Breast epithelium (tissue), 4 donors: Measurements from ENCODE around the gene RPL14. TPM values are rescaled to one million over a fixed set of nuclear protein-coding genes. Genes with fewer than 3 reads are reported as not detected.

Source experiments
- DNase-seq, 2 donors: peaks; one replicate each; pipeline ENCODE4 v3.0.0-alpha.2; 2019; ENCODE audit warnings: low spot score in 2 of 2
- H3K27ac ChIP-seq, 2 donors: fragments of 200-600 bp; sonication (generic) in 1 of 2; one replicate each; pipeline ENCODE4 v1.5.1; 2016 to 2019; ENCODE audit warnings: mild to moderate bottlenecking in 1 of 2
- H3K27me3 ChIP-seq, 2 donors: fragments of 200-600 bp; sonication (generic) in 1 of 2; one replicate each; pipeline versions ENCODE4 v1.5.1 to v1.6.0; 2017 to 2019; ENCODE audit warnings: control low read depth in 1 of 2, mild to moderate bottlenecking in 1 of 2
- H3K36me3 ChIP-seq: fragments of 200-600 bp; one replicate; pipeline ENCODE4 v1.5.1; 2019
- H3K4me1 ChIP-seq, 2 donors: fragments of 200-600 bp; sonication (generic); one replicate each; pipeline ENCODE4 v1.5.1; 2016 to 2019; ENCODE audit warnings: control low read depth in 1 of 2
- H3K4me3 ChIP-seq, 3 donors: fragments of 200-600 bp; sonication (generic); 1 replicate in 2 of 3; 2 replicates in 1 of 3; pipeline ENCODE4 v1.5.1; 2016 to 2019; ENCODE audit warnings: mild to moderate bottlenecking in 3 of 3, moderate library complexity in 2 of 3
- H3K9me3 ChIP-seq, 2 donors: fragments of 200-600 bp; sonication (generic) in 1 of 2; one replicate each; pipeline ENCODE4 v1.5.1; 2016 to 2019; ENCODE audit warnings: control low read depth in 1 of 2
- POLR2A ChIP-seq: fragments of 450-650 bp; IDR thresholded peaks from one replicate; pipeline ENCODE4 v1.6.1; 2016; ENCODE audit warnings: antibody characterized with exemption, mild to moderate bottlenecking, moderate library complexity
- POLR2AphosphoS5 ChIP-seq, 3 donors: sonication (generic); formaldehyde crosslinking; IDR thresholded peaks; one replicate each; pipeline ENCODE4 v1.6.1; 2017; ENCODE audit warnings: antibody characterized with exemption in 3 of 3
- intact Hi-C: fragments of 100-400 bp; cut with DNase I; formaldehyde crosslinking; loops from one replicate; pipeline ENCODE4 v1.15.1; 2023; ENCODE audit warnings: low total_unique reads
- total RNA-seq, 3 donors: library from RNA; depleted of rRNA; stranded (reverse); fragments of >200 nt; gene quantifications; one replicate each; pipeline ENCODE4 v1.1.0, GENCODE V29; 2016
- TF ChIP-seq, protein P1 (sequence below), 3 donors: fragments of 450-650 bp; IDR thresholded peaks; one replicate each; pipeline ENCODE4 v1.5.1; 2016 to 2017; ENCODE audit warnings: antibody characterized with exemption in 3 of 3, mild to moderate bottlenecking in 3 of 3, moderate library complexity in 3 of 3

The RPL14 gene
- total RNA-seq, 3 donors from 2014 or later: 369 to 547 (median 461) TPM

DNA sequence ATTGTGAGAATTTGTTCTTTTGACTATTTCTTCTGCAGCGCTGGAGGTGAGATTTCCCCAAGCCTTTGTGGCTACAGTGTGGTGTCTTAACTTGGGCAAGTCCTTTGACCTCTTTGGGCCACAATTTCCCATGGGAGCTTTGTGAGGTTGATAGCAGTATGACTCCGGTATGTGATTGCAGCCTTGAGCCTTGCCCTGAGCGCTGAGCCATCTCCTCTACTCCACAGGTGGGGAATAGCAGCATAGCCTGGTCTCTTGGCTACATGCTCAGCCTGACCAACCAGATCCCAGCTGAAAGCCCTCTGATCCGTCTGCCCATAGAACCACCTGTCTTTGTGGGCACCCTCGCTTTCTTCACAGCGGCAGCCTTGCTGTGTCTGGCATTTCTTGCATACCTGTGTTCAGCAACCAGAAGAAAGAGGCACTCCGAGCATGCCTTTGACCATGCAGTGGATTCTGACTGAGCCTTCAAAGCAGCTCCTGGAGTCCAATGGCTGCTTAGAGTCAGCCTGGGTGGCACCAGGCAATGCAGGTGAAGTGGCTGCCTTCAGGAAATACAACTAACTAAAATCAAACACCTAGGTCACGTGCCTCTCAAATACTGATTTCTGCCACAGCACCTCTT lies 30.0 kb upstream of the RPL14 start:
- H3K27me3 ChIP-seq: no peaks in the 10 kb centered on the region
- H3K4me3 ChIP-seq: no peak overlapping the region
- intact Hi-C loops: no loop called here
- no peaks in the 10 kb centered on the region for H3K4me1 ChIP-seq
- H3K36me3 ChIP-seq: no peaks in the 10 kb centered on the region
- DNase-seq: no peak
- TF ChIP-seq POLR2A (no peak), POLR2AphosphoS5 (IDR thresholded peaks at IDR 0.05) (no peak)
- TF ChIP-seq, protein P1, sequence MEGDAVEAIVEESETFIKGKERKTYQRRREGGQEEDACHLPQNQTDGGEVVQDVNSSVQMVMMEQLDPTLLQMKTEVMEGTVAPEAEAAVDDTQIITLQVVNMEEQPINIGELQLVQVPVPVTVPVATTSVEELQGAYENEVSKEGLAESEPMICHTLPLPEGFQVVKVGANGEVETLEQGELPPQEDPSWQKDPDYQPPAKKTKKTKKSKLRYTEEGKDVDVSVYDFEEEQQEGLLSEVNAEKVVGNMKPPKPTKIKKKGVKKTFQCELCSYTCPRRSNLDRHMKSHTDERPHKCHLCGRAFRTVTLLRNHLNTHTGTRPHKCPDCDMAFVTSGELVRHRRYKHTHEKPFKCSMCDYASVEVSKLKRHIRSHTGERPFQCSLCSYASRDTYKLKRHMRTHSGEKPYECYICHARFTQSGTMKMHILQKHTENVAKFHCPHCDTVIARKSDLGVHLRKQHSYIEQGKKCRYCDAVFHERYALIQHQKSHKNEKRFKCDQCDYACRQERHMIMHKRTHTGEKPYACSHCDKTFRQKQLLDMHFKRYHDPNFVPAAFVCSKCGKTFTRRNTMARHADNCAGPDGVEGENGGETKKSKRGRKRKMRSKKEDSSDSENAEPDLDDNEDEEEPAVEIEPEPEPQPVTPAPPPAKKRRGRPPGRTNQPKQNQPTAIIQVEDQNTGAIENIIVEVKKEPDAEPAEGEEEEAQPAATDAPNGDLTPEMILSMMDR (IDR thresholded peaks at IDR 0.05): no peak
- H3K9me3 ChIP-seq: no peaks in the 10 kb centered on the region
- H3K27ac ChIP-seq: no peak overlapping the region

DNA sequence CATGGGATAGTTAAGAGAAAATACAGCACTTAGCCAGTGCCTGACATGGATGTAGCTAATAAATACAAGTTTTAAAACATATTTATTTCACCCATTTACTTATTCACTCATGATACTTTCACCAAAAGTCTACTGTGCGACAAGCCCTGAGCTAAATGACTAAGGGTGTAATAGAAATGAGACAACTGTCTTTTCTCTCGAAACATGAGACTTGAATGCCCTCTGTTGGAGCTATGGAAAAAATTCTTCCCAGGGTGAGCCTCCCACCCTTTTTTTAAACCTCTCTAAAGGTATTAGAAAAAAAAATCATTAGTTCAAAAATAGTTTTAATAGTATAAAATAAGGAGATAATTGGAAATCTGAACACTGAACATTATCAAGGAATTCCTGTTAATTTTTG lies 24.3 kb upstream of the RPL14 start:
- Histone ChIP-seq H3K27ac (no peak overlapping the region), H3K9me3 (no peaks in the 10 kb centered on the region), H3K4me3 (no peak overlapping the region), H3K27me3 (no peaks in the 10 kb centered on the region), H3K36me3 (no peaks in the 10 kb centered on the region), H3K4me1 (no peaks in the 10 kb centered on the region)
- TF ChIP-seq, protein P1 (IDR thresholded peaks at IDR 0.05): no peak
- TF ChIP-seq POLR2AphosphoS5 (IDR thresholded peaks at IDR 0.05) (no peak), POLR2A (no peak)
- DNase-seq: no peak
- intact Hi-C loops: no loop called here

DNA sequence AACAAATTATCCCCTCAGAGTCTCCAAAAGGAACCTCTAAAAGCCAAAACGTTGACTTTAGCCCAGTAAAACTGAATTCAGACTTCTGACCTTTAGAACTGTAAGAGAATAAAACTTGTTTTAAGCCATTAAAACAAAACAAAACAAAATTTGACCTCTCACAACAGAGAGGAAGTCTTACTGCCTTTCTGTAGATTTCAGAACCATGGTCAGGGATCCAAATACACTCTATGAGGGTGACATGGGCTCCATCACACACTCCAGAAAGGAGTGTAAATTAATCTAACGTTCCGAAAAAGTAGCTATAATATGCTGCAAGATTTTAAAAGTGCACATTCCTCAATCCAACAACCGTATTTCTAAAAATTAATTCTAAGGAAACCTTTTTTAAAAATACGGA lies 19.2 kb upstream of the RPL14 start:
- no peak overlapping the region for H3K4me3 ChIP-seq
- TF ChIP-seq POLR2A: no peak
- no peak for TF ChIP-seq POLR2AphosphoS5 (IDR thresholded peaks at IDR 0.05)
- TF ChIP-seq, protein P1 (IDR thresholded peaks at IDR 0.05): no peak
- H3K27me3 ChIP-seq: no peaks in the 10 kb centered on the region
- no peaks in the 10 kb centered on the region for H3K36me3 ChIP-seq
- intact Hi-C loops: no loop called here
- no peak overlapping the region for H3K27ac ChIP-seq
- DNase-seq: no peak
- no peaks in the 10 kb centered on the region for H3K9me3 ChIP-seq
- H3K4me1 ChIP-seq: no peaks in the 10 kb centered on the region

DNA sequence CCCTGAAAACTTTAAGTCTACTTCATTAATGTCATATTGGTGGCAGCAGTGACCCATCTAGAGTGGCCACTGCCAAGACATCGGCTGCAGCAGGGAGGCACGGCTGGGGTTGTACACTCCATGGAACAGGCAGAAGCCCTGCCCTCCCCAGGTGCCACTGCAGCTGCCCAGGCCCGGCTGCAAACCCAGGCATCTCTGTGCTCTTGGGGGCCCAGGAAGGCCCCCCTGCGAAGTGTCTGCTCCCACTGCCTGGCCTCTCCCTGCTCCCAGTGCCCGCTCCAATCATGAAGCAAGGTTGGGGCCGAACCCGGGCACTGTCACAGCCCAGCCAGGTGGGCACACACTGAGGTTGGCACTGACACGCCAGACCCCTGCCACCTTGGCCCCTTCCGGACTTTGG lies 12.1 kb upstream of the RPL14 start:
- TF ChIP-seq POLR2AphosphoS5 (IDR thresholded peaks at IDR 0.05): no peak
- no peak for TF ChIP-seq POLR2A
- TF ChIP-seq, protein P1 (IDR thresholded peaks at IDR 0.05): no peak
- Histone ChIP-seq H3K4me3 (no peak overlapping the region), H3K27ac (no peak overlapping the region), H3K4me1 (no peaks in the 10 kb centered on the region), H3K27me3 (no peaks in the 10 kb centered on the region), H3K36me3 (no peaks in the 10 kb centered on the region), H3K9me3 (no peaks in the 10 kb centered on the region)
- no peak for DNase-seq
- intact Hi-C loops: no loop called here

DNA sequence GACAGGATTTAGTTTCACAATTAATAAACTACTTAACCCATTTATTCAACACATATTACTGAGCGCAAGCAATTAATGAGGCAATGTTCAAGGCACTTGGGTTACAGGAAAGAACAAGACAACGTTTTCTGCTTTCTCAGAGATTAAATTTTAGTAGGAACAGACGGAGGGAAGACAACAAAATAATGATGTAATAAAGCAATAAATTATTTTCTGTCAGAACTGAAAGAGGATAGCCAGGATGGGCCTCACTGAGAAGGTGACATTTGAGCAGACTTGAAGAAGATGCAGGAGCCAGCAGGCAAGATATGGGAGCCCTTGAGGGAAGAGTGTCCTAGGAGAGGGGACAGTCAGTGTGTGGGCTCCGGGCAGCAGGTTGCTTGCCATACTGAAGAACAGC lies 11.3 kb upstream of the RPL14 start:
- DNase-seq: no peak
- intact Hi-C loops: no loop called here
- H3K4me3 ChIP-seq: no peak overlapping the region
- H3K9me3 ChIP-seq: no peaks in the 10 kb centered on the region
- TF ChIP-seq, protein P1 (IDR thresholded peaks at IDR 0.05): no peak
- no peak for TF ChIP-seq POLR2A
- TF ChIP-seq POLR2AphosphoS5 (IDR thresholded peaks at IDR 0.05): no peak
- H3K27me3 ChIP-seq: no peaks in the 10 kb centered on the region
- H3K36me3 ChIP-seq: no peaks in the 10 kb centered on the region
- H3K27ac ChIP-seq: no peak overlapping the region
- H3K4me1 ChIP-seq: no peaks in the 10 kb centered on the region
